H9 (cell line): Measurements from ENCODE around the gene YKT6. TPM values are rescaled to one million over a fixed set of nuclear protein-coding genes. Genes with fewer than 3 reads are reported as not detected.

Experiments used
- DNase-seq: peaks from one replicate; pipeline ENCODE4 v3.0.0-alpha.2; 2017
- H2AFZ ChIP-seq: one replicate; pipeline ENCODE4 v1.6.1; 2013; ENCODE audit warnings: mild to moderate bottlenecking, low read length, control low read depth, moderate library complexity
- H2AK5ac ChIP-seq: 2 replicates; pipeline ENCODE4 v1.6.1; 2013; ENCODE audit warnings: low read length, control low read depth, mixed read lengths; ENCODE audit not compliant: insufficient read length
- H2BK120ac ChIP-seq: one replicate; pipeline ENCODE4 v1.6.1; 2013; ENCODE audit warnings: low read depth, mild to moderate bottlenecking, low read length, control low read depth, inconsistent platforms; ENCODE audit not compliant: poor library complexity, severe bottlenecking
- H2BK12ac ChIP-seq: 2 replicates; pipeline ENCODE4 v1.6.1; 2013; ENCODE audit warnings: low read length, control low read depth, mixed read lengths, low read depth; ENCODE audit not compliant: insufficient read length
- H2BK15ac ChIP-seq: 2 replicates; pipeline ENCODE4 v1.6.1; 2013; ENCODE audit warnings: low read depth, low read length, control low read depth
- H2BK20ac ChIP-seq: one replicate; pipeline ENCODE4 v1.6.1; 2013; ENCODE audit warnings: low read depth, mild to moderate bottlenecking, low read length, control low read depth, inconsistent platforms; ENCODE audit not compliant: poor library complexity, severe bottlenecking
- H2BK5ac ChIP-seq: 2 replicates; pipeline ENCODE4 v1.6.1; 2013; ENCODE audit warnings: low read length, control low read depth, mixed read lengths; ENCODE audit not compliant: insufficient read length
- H3K14ac ChIP-seq: 2 replicates; pipeline ENCODE4 v1.6.1; 2013; ENCODE audit warnings: low read length, control low read depth; ENCODE audit not compliant: insufficient read depth
- H3K18ac ChIP-seq: 2 replicates; pipeline ENCODE4 v1.6.1; 2013; ENCODE audit warnings: low read depth, mild to moderate bottlenecking, mixed read lengths, low read length, control low read depth; ENCODE audit not compliant: insufficient read length
- H3K23ac ChIP-seq: 2 replicates; pipeline ENCODE4 v1.6.1; 2013; ENCODE audit warnings: low read length, control low read depth, mixed read lengths, low read depth; ENCODE audit not compliant: insufficient read length
- H3K23me2 ChIP-seq: 2 replicates; pipeline ENCODE4 v1.6.1; 2013; ENCODE audit warnings: low read depth, mild to moderate bottlenecking, mixed read lengths, low read length, control low read depth; ENCODE audit not compliant: insufficient read length, poor library complexity, severe bottlenecking
- H3K27ac ChIP-seq: 2 replicates; pipeline ENCODE4 v1.5.1; 2013; ENCODE audit warnings: low read length, control low read depth, mixed read lengths, low read depth; ENCODE audit not compliant: insufficient read length
- H3K27me3 ChIP-seq: 2 replicates; pipeline ENCODE4 v1.6.1; 2013; ENCODE audit warnings: low read length, control low read depth, inconsistent platforms; ENCODE audit not compliant: insufficient read depth
- H3K4ac ChIP-seq: 2 replicates; pipeline ENCODE4 v1.6.1; 2013; ENCODE audit warnings: low read depth, mild to moderate bottlenecking, control low read depth, inconsistent platforms, low read length, moderate library complexity
- H3K4me1 ChIP-seq: 2 replicates; pipeline ENCODE4 v1.6.1; 2013; ENCODE audit warnings: low read length, control low read depth, inconsistent platforms; ENCODE audit not compliant: insufficient read depth
- H3K4me2 ChIP-seq: 2 replicates; pipeline ENCODE4 v1.6.1; 2013; ENCODE audit warnings: low read length, control low read depth, mixed read lengths; ENCODE audit not compliant: insufficient read length, insufficient read depth
- H3K56ac ChIP-seq: 2 replicates; pipeline ENCODE4 v1.6.1; 2013; ENCODE audit warnings: low read depth, mild to moderate bottlenecking, mixed read lengths, low read length, control low read depth; ENCODE audit not compliant: insufficient read length
- H3K79me1 ChIP-seq: 2 replicates; pipeline ENCODE4 v1.6.1; 2013; ENCODE audit warnings: low read depth, mild to moderate bottlenecking, moderate library complexity, low read length, control low read depth, inconsistent platforms; ENCODE audit not compliant: insufficient read depth, poor library complexity, severe bottlenecking
- H3K79me2 ChIP-seq: 2 replicates; pipeline ENCODE4 v1.6.1; 2013; ENCODE audit warnings: low read length, control low read depth, inconsistent platforms; ENCODE audit not compliant: insufficient read depth
- H3K9ac ChIP-seq: 2 replicates; pipeline ENCODE4 v1.6.1; 2013; ENCODE audit warnings: low read length, control low read depth, mixed read lengths; ENCODE audit not compliant: insufficient read length; ENCODE audit errors: extremely low read depth
- H3K9me3 ChIP-seq: one replicate; pipeline ENCODE4 v1.6.1; 2013; ENCODE audit warnings: low read depth, low read length, inconsistent platforms; ENCODE audit not compliant: control insufficient read depth
- H3T11ph ChIP-seq: one replicate; pipeline ENCODE4 v1.6.1; 2013; ENCODE audit warnings: mild to moderate bottlenecking, low read length, control low read depth, inconsistent platforms
- H4K20me1 ChIP-seq: one replicate; pipeline ENCODE4 v1.6.1; 2013; ENCODE audit not compliant: control insufficient read depth, insufficient read length, insufficient read depth
- H4K5ac ChIP-seq: 2 replicates; pipeline ENCODE4 v1.6.1; 2013; ENCODE audit warnings: low read depth, mild to moderate bottlenecking, mixed read lengths, low read length, control low read depth; ENCODE audit not compliant: insufficient read length
- H4K8ac ChIP-seq: replicated peaks from 2 replicates; pipeline ENCODE4 v1.6.1; 2013; ENCODE audit warnings: low read length, control low read depth, mixed read lengths, low read depth; ENCODE audit not compliant: insufficient read length
- H4K91ac ChIP-seq: 2 replicates; pipeline ENCODE4 v1.6.1; 2013; ENCODE audit warnings: low read depth, mild to moderate bottlenecking, moderate library complexity, mixed read lengths, low read length, control low read depth; ENCODE audit not compliant: insufficient read length
- H3K27ac Mint-ChIP-seq, 3 experiments: 2 replicates in 2 of 3; 3 replicates in 1 of 3; pipeline ENCODE4 v1.8.0; 2020 to 2021; ENCODE audit warnings: mixed read lengths in 3 of 3, mild to moderate bottlenecking in 1 of 3, moderate library complexity in 1 of 3
- H3K27me3 Mint-ChIP-seq: 2 replicates; pipeline ENCODE4 v1.8.0; 2021; ENCODE audit warnings: low read depth, mild to moderate bottlenecking, moderate library complexity, mixed read lengths
- H3K36me3 Mint-ChIP-seq, 3 experiments: 2 replicates in 2 of 3; 3 replicates in 1 of 3; pipeline ENCODE4 v1.8.0; 2020 to 2021; ENCODE audit warnings: low read depth in 3 of 3, mixed read lengths in 3 of 3; ENCODE audit not compliant: insufficient read depth in 1 of 3
- H3K4me1 Mint-ChIP-seq, 2 experiments: 2 replicates each; pipeline ENCODE4 v1.8.0; 2020; ENCODE audit warnings: mixed read lengths in 2 of 2
- H3K4me3 Mint-ChIP-seq, 2 experiments: 2 replicates in 1 of 2; 3 replicates in 1 of 2; pipeline ENCODE4 v1.8.0; 2020 to 2021; ENCODE audit warnings: mild to moderate bottlenecking in 2 of 2, mixed read lengths in 2 of 2, moderate library complexity in 1 of 2
- H3K9me3 Mint-ChIP-seq, 2 experiments: 2 replicates in 1 of 2; 3 replicates in 1 of 2; pipeline ENCODE4 v1.8.0; 2020; ENCODE audit warnings: mild to moderate bottlenecking in 2 of 2, mixed read lengths in 2 of 2, moderate library complexity in 1 of 2
- CTCF ChIP-seq: fragments of 200-600 bp; sonication (generic); conservative IDR thresholded peaks from 3 replicates; pipeline ENCODE4 v1.8.0; 2021; ENCODE audit warnings: antibody characterized with exemption, mild to moderate bottlenecking
- WGBS: extraction: QIAGEN DNeasy Blood & Tissue Kit; methylation state at CpG from one replicate; pipeline ENCODE4 v1.1.7; 2013; ENCODE audit warnings: missing lambda C conversion rate, low lambda C conversion rate, mixed read lengths; ENCODE audit not compliant: insufficient read length; ENCODE audit errors: extremely low coverage; 5-methylcytosine and 5-hydroxymethylcytosine counted together
- total RNA-seq: library from RNA; stranded (reverse); gene quantifications from 2 replicates; pipeline ENCODE4 v1.2.1, GENCODE V29; 2021

The YKT6 gene
- total RNA-seq, 1 experiment from 2014 or later = 104 TPM

DNA sequence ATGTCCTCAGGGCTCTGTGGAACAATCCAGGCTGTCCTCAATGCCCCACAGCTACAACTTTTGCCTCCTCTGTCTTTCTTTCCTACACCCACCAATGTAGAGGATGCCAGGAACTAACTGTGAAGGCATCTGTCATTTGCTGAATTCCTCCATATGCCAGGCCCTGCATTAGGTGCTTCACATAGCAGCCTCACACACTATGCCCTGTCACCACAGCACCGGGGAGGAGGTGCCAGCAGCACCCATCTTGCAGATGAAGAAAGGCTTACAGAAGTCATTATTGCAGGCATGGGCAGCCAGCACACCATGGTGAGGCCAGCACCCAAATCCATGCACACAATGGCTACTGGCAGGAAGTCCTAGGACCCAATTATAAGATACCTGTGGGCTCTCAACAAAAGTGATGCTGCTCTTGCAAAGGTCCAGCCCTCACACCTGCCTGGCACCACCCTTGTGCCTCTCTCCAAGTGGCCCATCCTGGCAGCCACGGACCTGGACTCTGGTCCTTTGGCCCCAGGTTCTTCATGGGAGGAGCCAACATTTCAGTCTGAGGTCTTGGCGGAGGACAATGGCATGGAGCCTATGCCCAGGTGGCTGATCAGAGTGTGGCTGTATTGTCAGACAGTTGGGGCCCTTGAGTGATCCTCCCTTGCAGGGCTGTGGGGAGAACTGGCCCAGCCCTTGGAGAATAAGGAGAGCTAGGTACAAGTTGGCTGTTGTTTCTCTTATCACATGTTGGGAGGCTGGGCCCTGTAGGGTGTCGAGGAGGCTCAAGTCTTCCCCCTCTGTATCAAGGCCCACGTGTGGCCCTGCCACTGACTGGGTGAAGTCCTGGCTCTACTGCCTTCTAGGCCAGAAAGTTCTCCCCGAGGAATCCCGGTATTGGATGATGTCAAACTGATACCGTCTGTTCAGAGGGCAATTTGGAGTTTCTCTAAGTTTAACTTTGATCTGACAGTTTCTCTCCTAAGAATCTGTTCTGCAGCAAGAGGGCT, 45.3 kb upstream of the YKT6 start:
- no peak overlapping the region for H2BK12ac ChIP-seq
- no peak overlapping the region for H2BK120ac ChIP-seq
- no peak overlapping the region for H3K4me2 ChIP-seq
- no peak overlapping the region for H3K18ac ChIP-seq
- Mint-ChIP-seq H3K4me1 (peaks cover 3 to 7% of the 10 kb centered on the region in 2 experiments; a peak in 2 of 4 replicates), H3K27me3 (no peaks in the 10 kb centered on the region; the same call in 1 of the 2 replicates), H3K27ac (no peak overlapping the region; a peak in 1 of 7 replicates), H3K9me3 (no peaks in the 10 kb centered on the region), H3K36me3 (no peaks in the 10 kb centered on the region), H3K4me3 (no peak overlapping the region)
- H4K8ac ChIP-seq = no peak overlapping the region
- no peaks in the 10 kb centered on the region for H3K79me1 ChIP-seq
- no peak overlapping the region for H2BK5ac ChIP-seq
- H4K91ac ChIP-seq = no peak overlapping the region
- H2BK15ac ChIP-seq = no peak overlapping the region
- H3K23ac ChIP-seq = no peak overlapping the region
- no peaks in the 10 kb centered on the region for H4K20me1 ChIP-seq
- H2AK5ac ChIP-seq = no peak overlapping the region
- no peak overlapping the region for H2AFZ ChIP-seq
- no CpG with 5 or more reads among the region's 8 CpGs for WGBS
- H3K23me2 ChIP-seq = no peaks in the 10 kb centered on the region
- H3K4me1 ChIP-seq = no peaks in the 10 kb centered on the region
- DNase-seq = no peak
- no peaks in the 10 kb centered on the region for H3K27me3 ChIP-seq
- no peak overlapping the region for H3K9ac ChIP-seq
- H3K4ac ChIP-seq = no peak overlapping the region
- H3K79me2 ChIP-seq = no peaks in the 10 kb centered on the region
- no peak overlapping the region for H3T11ph ChIP-seq
- no peak overlapping the region for H2BK20ac ChIP-seq
- no peaks in the 10 kb centered on the region for H3K9me3 ChIP-seq
- no peak for TF ChIP-seq CTCF
- H3K56ac ChIP-seq = no peak overlapping the region
- no peak overlapping the region for H4K5ac ChIP-seq
- H3K27ac ChIP-seq = no peak overlapping the region
- H3K14ac ChIP-seq = no peak overlapping the region; the same call in 1 of the 2 replicates
